ENCODE results near the gene ROCK1.
A peak's percentile ranks its signal among the peaks of the same experiment; 100 is the strongest.

The ROCK1 gene

GRCh38 chr18:21117409-21118131 lies 6.0 kb upstream of the ROCK1 start:
- peak overlapping the region; percentile 11 for H3K4me3 ChIP-seq (ENCODE audit: control insufficient read depth, low read depth, low read length)
- DNase-seq (ENCODE audit: low read depth), result peak; percentile 95
- TF ChIP-seq CTCF (conservative IDR thresholded peaks at IDR 0.05; ENCODE audit: control insufficient read depth, insufficient read depth, low read depth, low read length), result no peak

GRCh38 chr18:21115519-21116411 lies 4.2 kb upstream of the ROCK1 start:
- DNase-seq (ENCODE audit: low read depth), result peak; percentile 85
- H3K4me3 ChIP-seq (ENCODE audit: control insufficient read depth, low read depth, low read length), result no peak overlapping the region
- TF ChIP-seq CTCF (conservative IDR thresholded peaks at IDR 0.05; ENCODE audit: control insufficient read depth, insufficient read depth, low read depth, low read length), result peak; percentile 16

- no peak for TF ChIP-seq CTCF (conservative IDR thresholded peaks at IDR 0.05; ENCODE audit: control insufficient read depth, insufficient read depth, low read depth, low read length)
- peak; percentile 43 for DNase-seq (ENCODE audit: low read depth)
- peak overlapping the region; percentile 67 for H3K4me3 ChIP-seq (ENCODE audit: control insufficient read depth, low read depth, low read length)
Measured at GRCh38 chr18:21112543-21113105, 1.0 kb upstream of the ROCK1 start.

GRCh38 chr18:21112140-21112473 lies 494 bp upstream of the ROCK1 start:
- TF ChIP-seq CTCF (conservative IDR thresholded peaks at IDR 0.05; ENCODE audit: control insufficient read depth, insufficient read depth, low read depth, low read length), result no peak
- H3K4me3 ChIP-seq (ENCODE audit: control insufficient read depth, low read depth, low read length), result peak overlapping the region; percentile 67
- DNase-seq (ENCODE audit: low read depth), result no peak

GRCh38 chr18:21110713-21111345 lies 784 bp downstream of the ROCK1 start:
- TF ChIP-seq CTCF (conservative IDR thresholded peaks at IDR 0.05; ENCODE audit: control insufficient read depth, insufficient read depth, low read depth, low read length), result no peak
- peak; percentile 37 for DNase-seq (ENCODE audit: low read depth)
- peak overlapping the region; percentile 92 for H3K4me3 ChIP-seq (ENCODE audit: control insufficient read depth, low read depth, low read length)

- H3K4me3 ChIP-seq (ENCODE audit: control insufficient read depth, low read depth, low read length), result peak overlapping the region; percentile 92
- TF ChIP-seq CTCF (conservative IDR thresholded peaks at IDR 0.05; ENCODE audit: control insufficient read depth, insufficient read depth, low read depth, low read length), result no peak
- DNase-seq (ENCODE audit: low read depth), result peak; percentile 39
Measured at GRCh38 chr18:21109936-21110712, 1.5 kb downstream of the ROCK1 start.
